ENCODE measurements around the gene FBXW7.

FBXW7 gene

DNA sequence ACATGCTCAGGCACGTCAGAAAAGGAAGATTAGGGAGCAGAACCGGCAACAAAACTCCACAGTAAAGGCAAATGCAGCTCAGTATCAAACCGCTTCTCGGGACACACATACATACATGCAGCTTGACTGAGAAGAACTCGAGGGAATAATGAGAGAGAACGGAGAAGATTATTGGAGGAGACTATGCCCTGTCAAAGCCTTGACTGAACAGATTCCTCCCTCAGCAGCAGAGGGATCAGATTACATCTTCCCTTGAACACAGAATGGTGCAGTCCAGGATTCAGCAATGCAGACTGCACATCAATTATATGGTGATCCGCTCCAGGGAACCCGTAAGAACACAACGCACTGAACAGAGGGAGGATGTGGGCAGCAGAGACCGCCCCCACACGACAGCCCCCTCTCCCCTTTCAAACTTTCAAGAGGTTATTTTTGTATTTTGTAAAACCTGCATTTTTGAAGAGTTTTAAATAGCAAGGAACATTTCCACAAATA, 183.2 kb downstream of the FBXW7 start:
- peak overlapping the region; percentile 56 for H3K4me3 ChIP-seq (ENCODE audit: low read depth, low read length)
- TF ChIP-seq, protein P1, sequence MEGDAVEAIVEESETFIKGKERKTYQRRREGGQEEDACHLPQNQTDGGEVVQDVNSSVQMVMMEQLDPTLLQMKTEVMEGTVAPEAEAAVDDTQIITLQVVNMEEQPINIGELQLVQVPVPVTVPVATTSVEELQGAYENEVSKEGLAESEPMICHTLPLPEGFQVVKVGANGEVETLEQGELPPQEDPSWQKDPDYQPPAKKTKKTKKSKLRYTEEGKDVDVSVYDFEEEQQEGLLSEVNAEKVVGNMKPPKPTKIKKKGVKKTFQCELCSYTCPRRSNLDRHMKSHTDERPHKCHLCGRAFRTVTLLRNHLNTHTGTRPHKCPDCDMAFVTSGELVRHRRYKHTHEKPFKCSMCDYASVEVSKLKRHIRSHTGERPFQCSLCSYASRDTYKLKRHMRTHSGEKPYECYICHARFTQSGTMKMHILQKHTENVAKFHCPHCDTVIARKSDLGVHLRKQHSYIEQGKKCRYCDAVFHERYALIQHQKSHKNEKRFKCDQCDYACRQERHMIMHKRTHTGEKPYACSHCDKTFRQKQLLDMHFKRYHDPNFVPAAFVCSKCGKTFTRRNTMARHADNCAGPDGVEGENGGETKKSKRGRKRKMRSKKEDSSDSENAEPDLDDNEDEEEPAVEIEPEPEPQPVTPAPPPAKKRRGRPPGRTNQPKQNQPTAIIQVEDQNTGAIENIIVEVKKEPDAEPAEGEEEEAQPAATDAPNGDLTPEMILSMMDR (IDR thresholded peaks at IDR 0.05; ENCODE audit: low read depth, low read length, missing control alignments), result no peak
- in situ Hi-C loops (cut with HindIII; ENCODE audit: low sequenced_read_pairs), result no loop called here
- peak; percentile 88 for DNase-seq (ENCODE audit: low read depth)

DNA sequence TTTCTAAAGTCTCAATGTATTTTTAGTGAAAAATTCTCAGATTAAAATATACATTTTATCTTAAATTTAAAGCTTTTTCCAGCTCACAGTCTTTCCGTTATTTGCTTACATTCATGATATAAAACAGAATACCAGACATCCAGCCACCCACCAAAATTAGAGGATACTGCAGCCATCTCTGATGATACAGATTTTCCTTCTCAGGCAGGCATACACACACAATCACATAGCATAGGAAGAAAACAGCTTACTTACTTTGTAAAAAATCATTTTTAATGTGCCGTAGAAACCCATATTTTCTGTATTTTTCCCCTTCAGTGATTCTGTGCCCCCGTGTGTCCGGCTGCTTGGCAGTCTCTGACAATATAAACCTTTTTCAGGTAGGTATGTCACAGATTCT, 183.7 kb downstream of the FBXW7 start:
- TF ChIP-seq, protein P1 (IDR thresholded peaks at IDR 0.05; ENCODE audit: low read depth, low read length, missing control alignments), result no peak
- H3K4me3 ChIP-seq (ENCODE audit: low read depth, low read length), result peak overlapping the region; percentile 56
- in situ Hi-C loops (cut with HindIII; ENCODE audit: low sequenced_read_pairs), result no loop called here
- DNase-seq (ENCODE audit: low read depth), result no peak

GRCh38 chr4:152351080-152351479, 184.8 kb downstream of the FBXW7 start:
- in situ Hi-C loops (cut with HindIII; ENCODE audit: low sequenced_read_pairs), result no loop called here
- TF ChIP-seq, protein P1 (IDR thresholded peaks at IDR 0.05; ENCODE audit: low read depth, low read length, missing control alignments), result no peak
- no peak for DNase-seq (ENCODE audit: low read depth)
- H3K4me3 ChIP-seq (ENCODE audit: low read depth, low read length), result peak overlapping the region; percentile 56

DNA sequence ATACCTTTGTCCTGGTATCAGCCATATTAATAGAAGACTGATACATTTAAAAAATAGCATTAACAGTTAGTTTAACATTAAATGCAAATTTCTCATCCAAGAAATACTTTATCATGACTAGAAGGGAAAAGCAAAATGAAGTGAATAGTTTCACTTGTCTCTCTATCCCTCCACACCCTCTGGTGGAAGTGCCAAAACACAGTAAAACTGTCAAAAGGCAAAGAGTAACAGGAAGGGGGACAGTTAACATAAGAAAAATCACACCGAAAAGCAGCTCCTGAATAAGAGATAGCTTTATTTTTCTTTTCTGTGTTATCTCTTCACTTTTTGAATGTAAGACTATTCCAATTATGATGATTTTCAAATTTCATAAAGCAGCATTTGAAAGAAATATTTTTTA, 187.2 kb downstream of the FBXW7 start:
- DNase-seq (ENCODE audit: low read depth), result no peak
- in situ Hi-C loops (cut with HindIII; ENCODE audit: low sequenced_read_pairs), result no loop called here

GRCh38 chr4:152346979-152347378, 188.9 kb downstream of the FBXW7 start:
- TF ChIP-seq, protein P1 (IDR thresholded peaks at IDR 0.05; ENCODE audit: low read depth, low read length, missing control alignments), result no peak
- no peak overlapping the region for H3K4me3 ChIP-seq (ENCODE audit: low read depth, low read length)
- in situ Hi-C loops (cut with HindIII; ENCODE audit: low sequenced_read_pairs), result no loop called here
- DNase-seq (ENCODE audit: low read depth), result no peak

More for the DNA sequence above, 187.2 kb downstream of the FBXW7 start:
- H3K4me3 ChIP-seq (ENCODE audit: low read depth, low read length), result no peak overlapping the region
- TF ChIP-seq, protein P1 (IDR thresholded peaks at IDR 0.05; ENCODE audit: low read depth, low read length, missing control alignments), result peak; percentile 44

DNA sequence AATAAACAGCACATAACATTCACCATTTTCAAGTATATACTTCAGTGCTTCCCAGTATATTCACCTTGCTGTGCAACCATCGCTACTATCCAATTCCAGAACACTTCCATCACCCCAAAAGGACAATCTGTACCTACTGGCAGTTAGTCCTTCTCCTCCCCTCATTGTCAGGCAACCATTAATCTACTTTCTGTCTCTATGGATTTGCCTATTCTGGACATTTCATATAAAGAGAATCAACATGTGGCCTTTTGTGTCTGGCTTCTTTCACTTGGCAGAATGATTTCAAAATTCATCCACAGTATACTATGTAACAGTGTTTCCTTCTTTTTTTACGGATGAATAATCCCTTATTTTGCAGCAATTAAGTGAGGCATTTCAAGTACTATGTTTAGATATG, 189.4 kb downstream of the FBXW7 start:
- TF ChIP-seq, protein P1 (IDR thresholded peaks at IDR 0.05; ENCODE audit: low read depth, low read length, missing control alignments), result no peak
- in situ Hi-C loops (cut with HindIII; ENCODE audit: low sequenced_read_pairs), result no loop called here
- DNase-seq (ENCODE audit: low read depth), result no peak
- no peak overlapping the region for H3K4me3 ChIP-seq (ENCODE audit: low read depth, low read length)

Data from astrocyte of the cerebellum (primary cell).